ENCODE data around the gene XIRP1.

Gene XIRP1

DNA sequence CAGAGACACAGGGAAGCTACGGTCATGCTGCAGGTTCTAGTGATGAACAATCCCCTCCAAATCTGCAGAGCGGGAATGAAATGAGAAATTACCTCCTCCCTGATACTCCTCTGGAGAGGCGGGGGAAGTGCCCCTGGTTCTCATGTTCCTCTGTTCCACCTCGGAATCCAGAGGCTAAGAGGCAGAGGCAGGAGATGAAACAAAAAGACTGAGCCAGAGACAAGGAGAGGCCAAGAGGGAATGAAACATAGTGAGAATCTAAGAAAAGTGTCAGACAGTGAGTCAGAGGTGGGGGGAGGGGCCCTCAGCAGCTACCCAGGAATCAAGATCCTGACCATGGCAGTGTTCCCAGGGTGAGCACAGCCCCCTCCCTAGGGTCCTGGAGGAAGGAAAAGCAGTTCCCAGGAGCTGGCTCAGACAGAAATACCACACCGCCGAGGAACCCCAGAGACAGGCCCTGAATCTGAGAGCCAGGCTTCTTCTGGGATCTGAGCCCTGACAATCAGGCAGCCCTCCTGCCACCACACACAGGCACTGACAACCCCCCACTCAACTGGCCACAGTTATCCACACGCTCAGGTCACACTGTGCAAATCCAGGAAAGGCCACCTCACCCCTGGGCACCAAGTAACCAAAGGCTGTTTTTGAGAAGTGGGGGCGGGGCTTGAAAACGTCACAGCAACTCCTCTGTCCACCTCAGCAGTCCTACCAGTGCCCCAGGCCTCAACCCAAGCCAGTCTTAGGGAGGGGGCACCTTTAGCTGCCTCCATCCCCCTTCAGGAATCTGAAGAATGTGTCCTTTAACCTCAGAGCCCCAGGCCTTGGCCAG, 41.4 kb downstream of the XIRP1 start:
- no peak for TF ChIP-seq ARNTL (CRISPR knock-in tag; IDR thresholded peaks at IDR 0.05; ENCODE audit: borderline replicate concordance, low read depth)
- no peak for TF ChIP-seq CSDC2 (CRISPR knock-in tag; IDR thresholded peaks at IDR 0.05)
- no peak for TF ChIP-seq ZNF70 (CRISPR knock-in tag; IDR thresholded peaks at IDR 0.05)
- TF ChIP-seq SNAI2 (CRISPR knock-in tag; IDR thresholded peaks at IDR 0.05), result no peak
- TF ChIP-seq ISL1 (CRISPR knock-in tag; IDR thresholded peaks at IDR 0.05), result no peak
- TF ChIP-seq, protein P1, sequence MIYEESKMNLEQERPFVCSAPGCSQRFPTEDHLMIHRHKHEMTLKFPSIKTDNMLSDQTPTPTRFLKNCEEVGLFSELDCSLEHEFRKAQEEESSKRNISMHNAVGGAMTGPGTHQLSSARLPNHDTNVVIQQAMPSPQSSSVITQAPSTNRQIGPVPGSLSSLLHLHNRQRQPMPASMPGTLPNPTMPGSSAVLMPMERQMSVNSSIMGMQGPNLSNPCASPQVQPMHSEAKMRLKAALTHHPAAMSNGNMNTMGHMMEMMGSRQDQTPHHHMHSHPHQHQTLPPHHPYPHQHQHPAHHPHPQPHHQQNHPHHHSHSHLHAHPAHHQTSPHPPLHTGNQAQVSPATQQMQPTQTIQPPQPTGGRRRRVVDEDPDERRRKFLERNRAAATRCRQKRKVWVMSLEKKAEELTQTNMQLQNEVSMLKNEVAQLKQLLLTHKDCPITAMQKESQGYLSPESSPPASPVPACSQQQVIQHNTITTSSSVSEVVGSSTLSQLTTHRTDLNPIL (CRISPR knock-in tag; IDR thresholded peaks at IDR 0.05; ENCODE audit: low read depth), result no peak
- no peak for TF ChIP-seq ZFP30 (CRISPR knock-in tag; IDR thresholded peaks at IDR 0.05)
- TF ChIP-seq TOX (CRISPR knock-in tag; IDR thresholded peaks at IDR 0.05; ENCODE audit: borderline replicate concordance), result no peak
- TF ChIP-seq ZNF565 (CRISPR knock-in tag; conservative IDR thresholded peaks at IDR 0.05; ENCODE audit: low read depth), result no peak
- TF ChIP-seq, protein P2, sequence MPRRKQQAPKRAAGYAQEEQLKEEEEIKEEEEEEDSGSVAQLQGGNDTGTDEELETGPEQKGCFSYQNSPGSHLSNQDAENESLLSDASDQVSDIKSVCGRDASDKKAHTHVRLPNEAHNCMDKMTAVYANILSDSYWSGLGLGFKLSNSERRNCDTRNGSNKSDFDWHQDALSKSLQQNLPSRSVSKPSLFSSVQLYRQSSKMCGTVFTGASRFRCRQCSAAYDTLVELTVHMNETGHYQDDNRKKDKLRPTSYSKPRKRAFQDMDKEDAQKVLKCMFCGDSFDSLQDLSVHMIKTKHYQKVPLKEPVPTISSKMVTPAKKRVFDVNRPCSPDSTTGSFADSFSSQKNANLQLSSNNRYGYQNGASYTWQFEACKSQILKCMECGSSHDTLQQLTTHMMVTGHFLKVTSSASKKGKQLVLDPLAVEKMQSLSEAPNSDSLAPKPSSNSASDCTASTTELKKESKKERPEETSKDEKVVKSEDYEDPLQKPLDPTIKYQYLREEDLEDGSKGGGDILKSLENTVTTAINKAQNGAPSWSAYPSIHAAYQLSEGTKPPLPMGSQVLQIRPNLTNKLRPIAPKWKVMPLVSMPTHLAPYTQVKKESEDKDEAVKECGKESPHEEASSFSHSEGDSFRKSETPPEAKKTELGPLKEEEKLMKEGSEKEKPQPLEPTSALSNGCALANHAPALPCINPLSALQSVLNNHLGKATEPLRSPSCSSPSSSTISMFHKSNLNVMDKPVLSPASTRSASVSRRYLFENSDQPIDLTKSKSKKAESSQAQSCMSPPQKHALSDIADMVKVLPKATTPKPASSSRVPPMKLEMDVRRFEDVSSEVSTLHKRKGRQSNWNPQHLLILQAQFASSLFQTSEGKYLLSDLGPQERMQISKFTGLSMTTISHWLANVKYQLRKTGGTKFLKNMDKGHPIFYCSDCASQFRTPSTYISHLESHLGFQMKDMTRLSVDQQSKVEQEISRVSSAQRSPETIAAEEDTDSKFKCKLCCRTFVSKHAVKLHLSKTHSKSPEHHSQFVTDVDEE (CRISPR knock-in tag; IDR thresholded peaks at IDR 0.05), result no peak
- no peak for TF ChIP-seq GLIS3 (CRISPR knock-in tag; IDR thresholded peaks at IDR 0.05)
- no peak for TF ChIP-seq BACH2 (CRISPR knock-in tag; IDR thresholded peaks at IDR 0.05; ENCODE audit: borderline replicate concordance)
- TF ChIP-seq, protein P3, sequence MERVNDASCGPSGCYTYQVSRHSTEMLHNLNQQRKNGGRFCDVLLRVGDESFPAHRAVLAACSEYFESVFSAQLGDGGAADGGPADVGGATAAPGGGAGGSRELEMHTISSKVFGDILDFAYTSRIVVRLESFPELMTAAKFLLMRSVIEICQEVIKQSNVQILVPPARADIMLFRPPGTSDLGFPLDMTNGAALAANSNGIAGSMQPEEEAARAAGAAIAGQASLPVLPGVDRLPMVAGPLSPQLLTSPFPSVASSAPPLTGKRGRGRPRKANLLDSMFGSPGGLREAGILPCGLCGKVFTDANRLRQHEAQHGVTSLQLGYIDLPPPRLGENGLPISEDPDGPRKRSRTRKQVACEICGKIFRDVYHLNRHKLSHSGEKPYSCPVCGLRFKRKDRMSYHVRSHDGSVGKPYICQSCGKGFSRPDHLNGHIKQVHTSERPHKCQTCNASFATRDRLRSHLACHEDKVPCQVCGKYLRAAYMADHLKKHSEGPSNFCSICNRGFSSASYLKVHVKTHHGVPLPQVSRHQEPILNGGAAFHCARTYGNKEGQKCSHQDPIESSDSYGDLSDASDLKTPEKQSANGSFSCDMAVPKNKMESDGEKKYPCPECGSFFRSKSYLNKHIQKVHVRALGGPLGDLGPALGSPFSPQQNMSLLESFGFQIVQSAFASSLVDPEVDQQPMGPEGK (CRISPR knock-in tag; IDR thresholded peaks at IDR 0.05; ENCODE audit: borderline replicate concordance), result no peak
- no peak for TF ChIP-seq ZC3H10 (CRISPR knock-in tag; IDR thresholded peaks at IDR 0.05)
- peak; percentile 57 for ATAC-seq

DNA sequence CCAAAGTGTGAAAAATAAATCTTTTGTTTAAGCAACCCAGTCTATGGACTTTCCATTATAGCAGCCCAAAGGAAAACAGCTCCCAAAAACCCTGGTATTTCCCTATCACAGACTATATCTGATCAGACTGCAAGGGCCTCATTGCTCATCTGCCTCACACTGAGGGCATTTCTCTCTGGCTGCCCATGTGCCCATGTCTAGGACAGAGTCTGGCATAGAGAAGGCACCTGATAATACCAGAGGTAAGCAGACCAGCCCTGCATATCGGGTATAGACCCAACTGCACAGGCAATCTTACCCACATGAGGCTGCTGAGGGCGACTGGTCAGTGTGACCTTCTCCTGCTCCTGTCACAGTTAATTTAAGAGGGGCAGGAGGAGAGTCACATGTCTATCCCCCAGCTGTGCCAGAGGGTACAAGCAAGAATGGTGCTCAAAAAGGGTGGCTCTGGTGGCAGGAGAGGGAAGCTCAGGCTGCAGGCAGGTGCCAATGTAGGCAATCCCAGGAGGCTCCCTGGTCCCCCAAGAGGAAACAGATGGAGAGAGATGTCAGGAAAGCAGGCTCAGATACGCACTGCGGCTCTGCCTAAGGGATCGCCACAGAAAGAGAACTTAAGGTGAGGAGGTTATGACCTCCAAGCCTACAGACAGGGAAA, 42.1 kb downstream of the XIRP1 start:
- ATAC-seq, result peak; percentile 2
- TF ChIP-seq, protein P1 (CRISPR knock-in tag; IDR thresholded peaks at IDR 0.05; ENCODE audit: low read depth), result no peak
- TF ChIP-seq, protein P2 (CRISPR knock-in tag; IDR thresholded peaks at IDR 0.05), result no peak
- no peak for TF ChIP-seq ESRRG (CRISPR knock-in tag; IDR thresholded peaks at IDR 0.05)
- TF ChIP-seq ARNTL (CRISPR knock-in tag; IDR thresholded peaks at IDR 0.05; ENCODE audit: borderline replicate concordance, low read depth), result no peak
- TF ChIP-seq, protein P4, sequence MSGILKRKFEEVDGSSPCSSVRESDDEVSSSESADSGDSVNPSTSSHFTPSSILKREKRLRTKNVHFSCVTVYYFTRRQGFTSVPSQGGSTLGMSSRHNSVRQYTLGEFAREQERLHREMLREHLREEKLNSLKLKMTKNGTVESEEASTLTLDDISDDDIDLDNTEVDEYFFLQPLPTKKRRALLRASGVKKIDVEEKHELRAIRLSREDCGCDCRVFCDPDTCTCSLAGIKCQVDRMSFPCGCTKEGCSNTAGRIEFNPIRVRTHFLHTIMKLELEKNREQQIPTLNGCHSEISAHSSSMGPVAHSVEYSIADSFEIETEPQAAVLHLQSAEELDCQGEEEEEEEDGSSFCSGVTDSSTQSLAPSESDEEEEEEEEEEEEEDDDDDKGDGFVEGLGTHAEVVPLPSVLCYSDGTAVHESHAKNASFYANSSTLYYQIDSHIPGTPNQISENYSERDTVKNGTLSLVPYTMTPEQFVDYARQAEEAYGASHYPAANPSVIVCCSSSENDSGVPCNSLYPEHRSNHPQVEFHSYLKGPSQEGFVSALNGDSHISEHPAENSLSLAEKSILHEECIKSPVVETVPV (CRISPR knock-in tag; IDR thresholded peaks at IDR 0.05), result no peak
- TF ChIP-seq ZNF565 (CRISPR knock-in tag; conservative IDR thresholded peaks at IDR 0.05; ENCODE audit: low read depth), result no peak
- TF ChIP-seq ZNF70 (CRISPR knock-in tag; IDR thresholded peaks at IDR 0.05), result no peak
- TF ChIP-seq TCF4 (CRISPR knock-in tag; IDR thresholded peaks at IDR 0.05; ENCODE audit: borderline replicate concordance), result no peak
- no peak for TF ChIP-seq RARB (CRISPR knock-in tag; IDR thresholded peaks at IDR 0.05)
- no peak for TF ChIP-seq ZC3H10 (CRISPR knock-in tag; IDR thresholded peaks at IDR 0.05)
- TF ChIP-seq, protein P5, sequence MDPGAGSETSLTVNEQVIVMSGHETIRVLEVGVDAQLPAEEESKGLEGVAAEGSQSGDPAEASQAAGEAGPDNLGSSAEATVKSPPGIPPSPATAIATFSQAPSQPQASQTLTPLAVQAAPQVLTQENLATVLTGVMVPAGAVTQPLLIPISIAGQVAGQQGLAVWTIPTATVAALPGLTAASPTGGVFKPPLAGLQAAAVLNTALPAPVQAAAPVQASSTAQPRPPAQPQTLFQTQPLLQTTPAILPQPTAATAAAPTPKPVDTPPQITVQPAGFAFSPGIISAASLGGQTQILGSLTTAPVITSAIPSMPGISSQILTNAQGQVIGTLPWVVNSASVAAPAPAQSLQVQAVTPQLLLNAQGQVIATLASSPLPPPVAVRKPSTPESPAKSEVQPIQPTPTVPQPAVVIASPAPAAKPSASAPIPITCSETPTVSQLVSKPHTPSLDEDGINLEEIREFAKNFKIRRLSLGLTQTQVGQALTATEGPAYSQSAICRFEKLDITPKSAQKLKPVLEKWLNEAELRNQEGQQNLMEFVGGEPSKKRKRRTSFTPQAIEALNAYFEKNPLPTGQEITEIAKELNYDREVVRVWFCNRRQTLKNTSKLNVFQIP (CRISPR knock-in tag; IDR thresholded peaks at IDR 0.05; ENCODE audit: borderline replicate concordance, low read depth), result no peak
- TF ChIP-seq PPARA (CRISPR knock-in tag; IDR thresholded peaks at IDR 0.05; ENCODE audit: borderline replicate concordance), result no peak
- TF ChIP-seq ZFP3 (CRISPR knock-in tag; IDR thresholded peaks at IDR 0.05), result no peak
- TF ChIP-seq, protein P3 (CRISPR knock-in tag; IDR thresholded peaks at IDR 0.05; ENCODE audit: borderline replicate concordance), result no peak
